ENCODE measurements around the gene CDK5RAP3.

Gene CDK5RAP3

DNA sequence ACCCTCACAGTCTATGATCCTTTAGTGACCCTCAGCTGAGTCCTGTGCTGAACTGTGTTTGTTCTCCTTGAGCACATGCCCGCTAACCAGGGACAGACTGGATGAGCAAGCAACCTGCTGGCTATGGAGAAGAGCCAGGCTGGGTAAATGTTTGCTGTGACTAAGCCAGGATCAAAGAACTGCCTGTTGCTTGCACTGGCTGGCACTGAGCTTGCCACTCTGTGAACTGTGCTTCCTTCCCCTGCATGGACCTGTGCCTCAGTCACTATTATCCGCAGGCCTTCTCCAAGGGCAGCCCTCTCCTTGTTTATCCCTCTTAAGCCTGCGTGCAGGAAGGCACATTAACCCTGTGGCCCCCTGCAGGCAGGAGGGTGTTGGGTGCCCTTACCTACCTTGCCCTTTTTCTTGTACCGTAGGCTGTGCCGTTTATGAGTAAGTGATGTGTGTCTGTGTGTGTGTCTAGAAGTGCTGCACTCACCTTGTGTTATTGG lies 22.2 kb upstream of the CDK5RAP3 start:
- no peak for DNase-seq (ENCODE audit: low read depth in 4 of 4, low spot score in 1 of 4)

DNA sequence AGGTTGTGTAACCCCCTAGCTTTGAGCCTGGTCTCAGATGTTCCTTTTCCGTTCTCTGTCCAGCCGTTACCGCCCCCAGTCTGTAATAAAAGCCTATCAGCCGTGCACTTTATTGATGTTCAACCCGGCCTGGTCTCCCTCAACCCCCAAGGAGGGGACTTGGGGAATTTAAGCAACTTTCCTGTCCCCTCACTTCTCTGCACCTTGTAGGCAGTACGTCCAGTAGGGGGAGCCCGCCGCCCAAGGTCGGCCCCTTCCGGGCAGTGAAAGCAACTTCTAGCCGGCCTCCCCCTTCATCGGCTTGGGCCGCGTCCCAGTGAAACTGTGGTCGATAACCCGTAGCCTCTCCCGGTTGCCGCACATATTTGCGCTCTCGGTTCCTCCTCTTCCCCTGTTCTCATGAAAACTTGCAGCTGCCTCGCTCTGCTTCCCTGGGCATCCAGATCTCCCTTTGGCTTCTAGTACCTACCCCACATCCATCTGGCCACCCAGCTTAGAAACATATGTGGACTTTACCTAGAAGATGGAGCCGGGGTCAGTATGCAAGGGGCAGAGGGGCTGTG lies 21.6 kb upstream of the CDK5RAP3 start:
- peak; percentile 63 to 73 (median 68) for DNase-seq (ENCODE audit: low read depth in 4 of 4, low spot score in 1 of 4)

GRCh38 chr17:47949946-47950345 lies 21.0 kb upstream of the CDK5RAP3 start:
- no peak for DNase-seq (ENCODE audit: low read depth in 4 of 4, low spot score in 1 of 4)

GRCh38 chr17:47950448-47950847 lies 20.5 kb upstream of the CDK5RAP3 start:
- DNase-seq (ENCODE audit: low read depth in 4 of 4, low spot score in 1 of 4): no peak

DNA sequence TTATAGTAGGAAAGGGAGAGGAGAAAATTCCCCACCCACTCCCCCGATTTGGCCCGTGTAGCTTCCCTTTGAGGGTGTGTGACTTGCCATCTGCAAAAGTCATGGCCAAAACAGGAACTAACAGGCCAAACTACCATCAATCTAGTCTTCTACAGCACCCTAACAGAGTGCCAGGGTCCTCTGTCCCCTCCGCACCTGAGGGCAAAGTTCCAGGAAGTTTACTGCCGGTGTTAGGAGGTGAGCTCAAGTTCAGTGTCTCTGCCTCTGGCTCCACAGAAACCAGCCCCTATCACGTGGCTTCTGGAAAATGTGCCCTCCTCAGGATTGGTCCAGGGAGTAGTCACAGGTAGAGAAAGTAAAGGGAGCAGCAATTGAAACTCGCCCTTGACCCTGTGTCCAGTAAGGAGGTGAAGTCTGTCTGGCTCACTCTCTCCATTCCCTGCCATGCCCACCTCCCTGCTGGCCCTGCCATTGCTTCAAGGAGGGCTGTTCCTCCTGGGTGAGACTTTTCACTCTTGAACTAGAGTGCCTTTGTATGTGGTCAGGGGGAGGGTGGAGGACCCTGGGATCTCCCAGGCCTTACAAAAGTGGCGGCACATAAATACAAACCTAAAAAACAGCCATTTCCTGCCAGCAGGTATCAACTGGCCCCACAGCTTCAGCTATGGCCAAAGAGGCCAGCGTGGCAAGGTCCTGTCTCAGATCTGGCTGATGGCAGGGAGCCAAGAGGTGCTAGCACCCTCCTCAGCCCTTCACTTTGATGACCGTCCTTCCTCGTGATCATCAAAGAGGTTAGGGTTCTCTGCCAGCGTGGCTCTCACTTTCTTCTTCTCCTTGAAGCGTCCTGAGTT lies 18.5 kb upstream of the CDK5RAP3 start:
- DNase-seq (ENCODE audit: low read depth in 4 of 4, low spot score in 1 of 4): no peak

GRCh38 chr17:47953909-47954308 lies 17.0 kb upstream of the CDK5RAP3 start:
- DNase-seq (ENCODE audit: low read depth in 4 of 4, low spot score in 1 of 4): no peak

DNA sequence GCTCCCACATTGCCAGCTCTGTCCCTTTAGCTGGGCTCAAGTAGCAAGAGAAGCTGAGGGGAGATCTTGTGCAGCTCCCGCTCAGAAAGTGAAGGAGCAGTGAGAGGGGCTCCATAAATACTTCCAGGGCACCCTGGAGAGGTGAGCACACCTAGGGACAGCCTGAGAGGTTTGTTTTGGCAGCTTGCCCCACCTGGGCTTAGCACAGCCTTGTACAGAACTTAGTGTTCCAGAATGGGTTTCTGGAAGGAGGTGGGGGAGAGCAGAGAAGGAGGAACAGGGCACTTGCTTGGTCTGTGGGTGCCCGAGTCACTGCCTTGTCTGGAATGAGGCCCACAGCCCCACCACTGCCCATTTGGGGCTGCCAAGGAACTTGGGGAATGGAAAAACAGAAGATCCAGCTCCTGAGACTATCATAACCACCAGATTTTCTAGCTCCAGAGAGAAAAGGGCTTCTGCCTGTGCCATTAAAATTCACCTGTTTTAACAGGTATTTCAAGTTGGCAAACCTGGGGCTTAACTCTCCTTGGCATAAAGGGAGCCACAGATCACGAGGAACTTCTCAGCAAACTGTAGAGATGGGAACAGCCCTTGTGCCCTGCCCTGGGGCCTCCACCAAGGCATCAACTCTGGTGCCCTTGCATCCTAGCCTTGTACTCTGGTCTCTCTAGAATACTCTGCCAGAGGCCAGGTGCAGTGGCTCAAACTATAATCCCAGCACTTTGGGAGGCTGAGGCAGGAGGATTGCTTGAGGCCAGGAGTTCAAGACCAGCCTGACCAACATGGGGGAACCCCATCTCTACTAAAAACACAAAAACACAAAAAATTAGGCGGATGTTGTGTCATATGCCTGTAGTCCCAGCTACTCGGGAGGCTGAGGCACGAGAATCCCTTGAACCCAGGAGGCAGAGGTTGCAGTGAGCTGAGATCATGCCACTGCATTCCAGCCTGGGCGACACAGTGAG lies 15.1 kb upstream of the CDK5RAP3 start:
- no peak for DNase-seq (ENCODE audit: low read depth in 4 of 4, low spot score in 1 of 4)

DNA sequence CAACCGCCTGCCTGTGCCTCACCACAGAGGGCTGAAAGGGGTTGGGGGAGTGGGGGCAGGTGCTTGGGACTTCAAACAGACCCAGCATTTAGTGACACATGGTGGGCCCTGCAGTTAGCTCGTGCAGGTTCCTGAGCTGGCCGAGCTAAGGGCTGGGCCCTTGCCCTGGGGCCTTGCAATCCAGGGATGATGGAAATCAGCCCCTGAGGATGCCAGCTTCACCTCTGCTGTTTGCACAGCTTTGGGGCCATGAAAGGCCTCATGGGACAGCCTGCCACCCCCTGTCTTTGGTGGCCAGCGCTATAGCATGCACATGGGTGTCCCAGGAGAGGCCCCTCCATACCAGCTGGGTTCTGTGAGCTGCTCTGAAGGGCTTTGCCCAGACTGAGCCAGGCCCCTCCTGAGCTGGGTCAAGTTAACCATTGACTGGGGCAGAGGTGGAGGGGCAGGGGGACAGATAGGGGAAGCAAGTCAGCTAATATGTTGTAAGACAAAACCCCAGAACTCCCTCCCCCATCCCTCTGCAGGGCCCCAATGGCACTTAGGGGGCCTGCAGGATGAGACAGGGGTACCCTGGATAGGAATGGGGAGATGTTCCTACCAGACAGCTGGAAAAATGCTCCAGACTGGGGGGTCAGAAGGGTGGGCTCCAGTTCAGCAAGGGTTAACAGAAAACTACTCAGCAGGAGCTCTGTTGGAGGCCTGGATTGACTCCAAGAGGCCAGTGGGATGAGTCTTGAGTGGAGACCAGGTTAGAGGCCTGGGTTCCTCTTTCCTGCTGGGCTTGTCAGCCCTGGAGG lies 13.9 kb upstream of the CDK5RAP3 start:
- DNase-seq (ENCODE audit: low read depth in 4 of 4, low spot score in 1 of 4): no peak

- DNase-seq (ENCODE audit: low read depth in 4 of 4, low spot score in 1 of 4): no peak
These were observed 13.1 kb upstream of the CDK5RAP3 start, which contains the start of gene PRR15L for GRCh38 chr17:47957591-47958490. Gene PRR15L, minus strand, starts transcription at chr17:47957883. Its CDS starts 4,649 bp downstream, at chr17:47953234.

DNA sequence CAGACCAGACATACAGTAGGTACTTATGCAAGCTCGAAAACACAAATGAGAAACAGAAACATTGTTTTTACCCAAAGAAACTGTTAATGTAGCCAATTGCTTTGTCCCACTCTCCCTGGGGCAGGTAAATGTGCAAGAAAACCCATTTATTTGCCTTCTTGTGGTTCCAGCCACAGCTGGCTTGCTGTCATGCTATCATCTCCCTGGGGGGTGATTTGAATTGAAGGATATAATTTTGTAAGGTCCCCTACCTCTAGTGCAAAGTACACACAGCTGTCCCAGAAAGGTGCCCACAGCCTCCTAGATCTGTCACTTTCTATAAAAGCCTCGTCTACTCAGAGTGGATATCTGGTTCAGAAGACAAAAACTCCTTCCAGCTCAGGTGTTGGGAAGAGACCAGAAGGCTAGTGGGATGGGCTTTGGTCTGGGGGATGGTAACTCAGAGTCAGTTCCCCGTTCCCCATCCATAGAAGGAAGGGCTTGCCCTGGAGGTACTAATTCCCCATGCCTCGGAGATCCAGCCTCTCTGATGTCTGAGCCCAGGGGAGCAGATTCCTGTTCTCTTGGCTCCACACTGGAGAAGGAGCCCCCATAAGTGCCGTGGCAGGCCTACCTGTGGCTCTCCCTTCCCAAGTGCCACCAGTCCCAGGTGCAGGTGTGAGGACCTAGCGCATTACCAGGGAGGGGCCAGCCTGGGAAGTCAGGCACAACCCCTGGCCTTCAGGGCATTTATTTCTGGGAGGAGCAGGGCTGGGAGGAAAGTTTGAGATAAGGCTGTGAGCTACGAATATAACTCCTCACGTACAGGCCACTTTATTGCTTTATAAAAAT lies 10.9 kb upstream of the CDK5RAP3 start:
- no peak for DNase-seq (ENCODE audit: low read depth in 4 of 4, low spot score in 1 of 4)

DNA sequence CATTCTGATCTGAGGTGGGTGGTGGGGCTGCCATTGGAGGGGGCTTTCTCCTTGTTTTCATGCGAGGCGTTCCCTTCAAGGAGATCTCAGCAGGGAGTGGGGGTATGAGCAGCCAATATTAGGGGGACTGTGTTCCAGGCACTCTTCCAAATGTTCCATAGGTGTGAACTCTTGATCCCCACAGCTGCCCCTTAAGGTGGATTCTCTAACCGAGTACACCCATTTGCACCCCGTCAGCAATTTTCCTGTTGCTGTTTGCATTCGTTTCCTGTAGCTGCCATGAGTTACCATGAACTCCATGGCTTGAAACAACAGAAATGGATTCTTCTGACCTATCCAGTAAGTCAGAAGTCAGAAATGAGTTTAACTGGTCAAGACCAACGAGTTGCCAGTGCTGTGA lies 9.5 kb upstream of the CDK5RAP3 start:
- DNase-seq (ENCODE audit: low read depth in 4 of 4, low spot score in 1 of 4): no peak

DNA sequence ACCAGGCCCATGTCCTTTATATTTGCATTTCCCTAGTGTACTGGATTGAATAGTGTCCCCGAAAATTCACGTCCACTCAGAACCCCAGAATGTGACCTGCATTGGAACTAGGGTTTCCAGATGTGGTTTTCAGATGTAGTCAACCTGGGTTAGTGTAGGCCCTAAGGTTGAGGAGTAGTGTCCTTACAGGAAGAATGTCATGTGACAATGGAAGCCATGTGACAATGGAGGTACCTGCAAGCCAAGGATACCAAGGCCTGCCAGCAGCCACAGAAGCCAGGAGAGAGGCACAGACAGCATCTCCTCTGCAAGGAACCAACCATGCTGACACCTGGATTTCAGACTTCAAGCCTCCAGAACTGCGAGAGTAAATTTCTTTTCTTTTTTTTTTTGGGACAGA lies 8.0 kb upstream of the CDK5RAP3 start:
- DNase-seq (ENCODE audit: low read depth in 4 of 4, low spot score in 1 of 4): no peak

DNA sequence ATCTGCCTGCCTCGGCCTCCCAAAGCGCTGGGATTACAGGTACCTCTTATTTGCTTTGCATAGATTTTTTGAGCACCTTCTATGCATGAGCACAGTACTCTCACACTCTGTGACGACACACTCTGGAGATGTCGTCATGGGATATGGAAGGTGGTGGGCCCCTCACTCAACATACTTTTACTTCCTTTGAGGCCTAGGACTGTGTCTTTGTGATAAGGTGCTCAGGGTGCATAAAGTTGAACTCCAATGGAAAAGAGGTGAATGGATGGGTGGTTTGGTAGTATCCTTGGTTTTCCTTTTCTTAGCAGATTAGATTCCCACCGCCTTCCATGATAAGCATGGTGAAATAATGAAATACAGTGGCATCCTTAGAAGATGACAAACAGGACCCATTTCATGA lies 6.1 kb upstream of the CDK5RAP3 start:
- no peak for DNase-seq (ENCODE audit: low read depth in 4 of 4, low spot score in 1 of 4)

- no peak for DNase-seq (ENCODE audit: low read depth in 4 of 4, low spot score in 1 of 4)
These were observed 4.8 kb upstream of the CDK5RAP3 start for GRCh38 chr17:47966079-47966519.

DNA sequence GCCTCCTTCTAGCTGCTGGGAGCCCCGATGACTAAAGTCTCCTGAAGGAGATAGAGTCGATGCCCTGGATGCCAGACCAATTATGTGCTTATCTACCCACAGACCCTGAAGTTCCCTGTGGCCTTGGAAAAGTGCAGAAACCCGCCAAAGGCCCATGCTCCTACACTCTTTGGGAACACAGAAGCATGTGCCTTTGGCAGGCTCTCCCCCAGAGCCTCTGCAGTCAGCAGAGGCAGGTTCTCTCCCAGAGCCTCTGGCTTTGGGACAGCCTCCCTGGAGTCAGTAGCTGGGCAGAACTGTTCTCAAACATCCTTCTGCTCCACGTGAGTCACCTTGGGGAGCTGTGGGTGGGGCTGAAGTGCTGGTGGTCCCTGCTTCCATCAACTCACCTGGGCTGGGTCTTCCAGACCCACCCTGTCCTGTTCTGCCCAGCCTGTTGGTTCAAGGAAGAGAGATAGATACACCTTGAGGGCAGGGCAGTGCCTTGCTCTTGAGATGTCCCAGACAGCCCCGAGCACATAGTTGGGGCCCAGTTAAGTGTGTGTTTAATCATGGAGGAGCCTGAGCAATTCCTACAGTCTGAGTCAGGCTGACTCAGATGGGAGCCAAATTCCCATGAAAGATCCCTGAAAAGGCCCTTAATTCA lies 3.2 kb upstream of the CDK5RAP3 start:
- DNase-seq (ENCODE audit: low read depth in 4 of 4, low spot score in 1 of 4): no peak

GRCh38 chr17:47968836-47969235 lies 2.1 kb upstream of the CDK5RAP3 start:
- DNase-seq (ENCODE audit: low read depth in 4 of 4, low spot score in 1 of 4): no peak

GRCh38 chr17:47969930-47970724 lies 786 bp upstream of the CDK5RAP3 start:
- no peak for DNase-seq (ENCODE audit: low read depth in 4 of 4, low spot score in 1 of 4)
